HCT116 (cell line): Measurements from ENCODE around the gene ITPKB. TPM values are rescaled to one million over a fixed set of nuclear protein-coding genes. Genes with fewer than 3 reads are reported as not detected.

Experiments
- ATAC-seq: fragments of 200-7000 bp; cut with Tn5 transposase; 2 replicates; pipeline ENCODE4 v1.9.1; 2020; ENCODE audit warnings: mild to moderate bottlenecking, moderate library complexity
- BruUV-seq: library from RNA; stranded (reverse); fragments of 400-500 nt; replicated peaks from 2 replicates; lab custom pipeline; 2021; lab: Mats Ljungman, UMichigan
- CTCF ChIA-PET: fragments of 300-600 bp; sonication (Branson Sonifier 250); formaldehyde crosslinking; loops from one replicate; lab custom pipeline; 2021; ENCODE audit warnings: antibody characterized with exemption; lab: Charles Lee
- POLR2A ChIA-PET: fragments of 300-600, 350-600 bp; sonication (Branson Sonifier 250); formaldehyde crosslinking; loops from one replicate; lab custom pipeline; 2021; ENCODE audit warnings: antibody characterized with exemption; lab: Charles Lee
- RAD21 ChIA-PET, 2 experiments: fragments of 300-600 bp; sonication (Branson Sonifier 250); formaldehyde crosslinking; loops; one replicate each; lab custom pipeline; 2023; ENCODE audit warnings: low total read pairs in 2 of 2; ENCODE audit not compliant: uncharacterized antibody in 2 of 2, unreplicated experiment in 2 of 2, low non-redundant PET in 1 of 2; lab: Charles Lee
- DNase-seq: peaks from one replicate; pipeline ENCODE4 v3.0.0-alpha.2; 2010; ENCODE audit warnings: low read depth, low spot score
- H2AFZ ChIP-seq: fragments of 200-600 bp; shearing (Covaris generic), sonication (generic); 2 replicates; pipeline ENCODE4 v1.6.1; 2017; ENCODE audit warnings: low read depth, mixed run types, mixed read lengths, antibody characterized with exemption, low read length; ENCODE audit not compliant: poor library complexity, severe bottlenecking
- H3K27ac ChIP-seq: 2 replicates; pipeline ENCODE4 v1.5.1; 2012; ENCODE audit warnings: low read depth, low read length
- H3K27me3 ChIP-seq: fragments of 200-600 bp; sonication (generic); 2 replicates; pipeline ENCODE4 v1.6.1; 2016; ENCODE audit warnings: mixed run types, low read length, mixed read lengths; ENCODE audit not compliant: insufficient read depth
- H3K36me3 ChIP-seq, 2 experiments: fragments of 200-500 bp in 1 of 2; fragments of 200-600 bp in 1 of 2; sonication (Bioruptor generic) in 1 of 2; sonication (generic) in 1 of 2; 2 replicates each; pipeline versions ENCODE4 v1.5.1 to v1.6.1; 2014 to 2016; ENCODE audit warnings: low read length in 2 of 2, inconsistent platforms in 1 of 2, mixed read lengths in 1 of 2, mixed run types in 1 of 2; ENCODE audit not compliant: insufficient read depth in 2 of 2, control insufficient read depth in 1 of 2
- H3K4me1 ChIP-seq, 2 experiments: fragments of 200-600 bp in 1 of 2; sonication (generic) in 1 of 2; 2 replicates each; pipeline versions ENCODE4 v1.5.1 to v1.6.1; 2012 to 2017; ENCODE audit warnings: low read length in 2 of 2, inconsistent platforms in 1 of 2, mild to moderate bottlenecking in 1 of 2, mixed read lengths in 1 of 2, mixed run types in 1 of 2, moderate library complexity in 1 of 2; ENCODE audit not compliant: insufficient read depth in 2 of 2, control insufficient read depth in 1 of 2
- H3K4me2 ChIP-seq: fragments of 200-600 bp; sonication (generic); 2 replicates; pipeline ENCODE4 v1.6.1; 2017; ENCODE audit warnings: mixed run types, low read length, mixed read lengths
- H3K4me3 ChIP-seq, 2 experiments: fragments of 200-600 bp in 1 of 2; sonication (generic) in 1 of 2; replicated peaks in 1 of 2; 2 replicates each; pipeline ENCODE4 v1.5.1; 2011 to 2016; ENCODE audit warnings: low read length in 2 of 2, control low read depth in 1 of 2, low read depth in 1 of 2, mild to moderate bottlenecking in 1 of 2, mixed read lengths in 1 of 2, mixed run types in 1 of 2
- H3K79me2 ChIP-seq: fragments of 200-600 bp; sonication (generic); 2 replicates; pipeline ENCODE4 v1.6.1; 2017; ENCODE audit warnings: mild to moderate bottlenecking, mixed run types, low read length, moderate library complexity, mixed read lengths; ENCODE audit not compliant: insufficient read depth
- H3K9ac ChIP-seq: fragments of 200-600 bp; sonication (generic); 2 replicates; pipeline ENCODE4 v1.6.1; 2016; ENCODE audit warnings: low read length, mixed read lengths
- H3K9me2 ChIP-seq: fragments of 200-600 bp; sonication (generic), shearing (Covaris generic); 2 replicates; pipeline ENCODE4 v1.6.1; 2017; ENCODE audit warnings: mixed run types, mild to moderate bottlenecking, moderate library complexity; ENCODE audit not compliant: insufficient read depth
- H3K9me3 ChIP-seq, 2 experiments: fragments of 200-500 bp in 1 of 2; fragments of 200-600 bp in 1 of 2; sonication (Bioruptor generic) in 1 of 2; sonication (generic) in 1 of 2; 2 replicates each; pipeline ENCODE4 v1.6.1; 2014 to 2017; ENCODE audit warnings: low read length in 2 of 2, mixed read lengths in 2 of 2, inconsistent platforms in 1 of 2, low read depth in 1 of 2, mild to moderate bottlenecking in 1 of 2, mixed run types in 1 of 2, moderate library complexity in 1 of 2; ENCODE audit not compliant: control insufficient read depth in 1 of 2, insufficient read depth in 1 of 2
- H4K20me1 ChIP-seq: fragments of 200-600 bp; sonication (generic), shearing (Covaris generic); 2 replicates; pipeline ENCODE4 v1.6.1; 2017; ENCODE audit warnings: mixed run types, mild to moderate bottlenecking, moderate library complexity; ENCODE audit not compliant: insufficient read depth
- EZH2 ChIP-seq: fragments of 200-600 bp; sonication (generic); IDR thresholded peaks from 2 replicates; pipeline ENCODE4 v1.6.1; 2017; ENCODE audit warnings: antibody characterized with exemption, mixed run types
- JUND ChIP-seq: IDR thresholded peaks from 2 replicates; pipeline ENCODE4 v1.6.1; 2012
- MAX ChIP-seq: IDR thresholded peaks from 2 replicates; pipeline ENCODE4 v1.6.1; 2012
- POLR2A ChIP-seq: IDR thresholded peaks from 2 replicates; pipeline ENCODE4 v1.7.0; 2011; ENCODE audit warnings: borderline replicate concordance; ENCODE audit not compliant: insufficient read depth, insufficient read length; ENCODE audit errors: extremely low read depth
- RAD21 ChIP-seq: IDR thresholded peaks from 2 replicates; pipeline ENCODE4 v1.6.1; 2012; ENCODE audit warnings: low read depth, mild to moderate bottlenecking
- SP1 ChIP-seq: IDR thresholded peaks from 2 replicates; pipeline ENCODE4 v1.6.1; 2012; ENCODE audit warnings: low read depth
- TCF7L2 ChIP-seq: IDR thresholded peaks from 2 replicates; pipeline ENCODE4 v1.7.0; 2011; ENCODE audit warnings: borderline replicate concordance, inconsistent platforms; ENCODE audit not compliant: insufficient read depth, insufficient read length; ENCODE audit errors: extremely low read depth
- ZBTB33 ChIP-seq: IDR thresholded peaks from 2 replicates; pipeline ENCODE4 v1.6.1; 2011; ENCODE audit warnings: mild to moderate bottlenecking, low read length, moderate library complexity; ENCODE audit not compliant: insufficient replicate concordance; ENCODE audit errors: extremely low read depth
- intact Hi-C: fragments of 100-400 bp; cut with micrococcal nuclease; formaldehyde crosslinking; loops from 2 replicates; pipeline ENCODE4 v1.10.0; 2022
- total RNA-seq: library from RNA; stranded (reverse); gene quantifications from one replicate; pipeline ENCODE4 v1.2.1, GENCODE V29; 2021; ENCODE audit not compliant: unreplicated experiment

ITPKB gene
- total RNA-seq, 1 experiment from 2014 or later = 4.4 TPM

GRCh38 chr1:226661271-226661670, 77.8 kb downstream of the ITPKB start:
- H3K36me3 ChIP-seq = no peaks in the 10 kb centered on the region
- ChIA-PET CTCF (interaction anchor here (1.1 kb wide), 1 partner anchor 35 kb away, joined by 3 read pairs; no protein-coding TSS in a partner anchor), RAD21 (no interaction called here), POLR2A (no interaction called here)
- no peak overlapping the region for H3K27ac ChIP-seq
- no peak overlapping the region for H3K9ac ChIP-seq
- H3K79me2 ChIP-seq = no peaks in the 10 kb centered on the region
- no peak overlapping the region for H3K4me2 ChIP-seq
- no peak overlapping the region for H3K4me3 ChIP-seq
- no peaks in the 10 kb centered on the region for H3K9me2 ChIP-seq
- ATAC-seq (no peak), DNase-seq (no peak)
- H3K27me3 ChIP-seq = no peaks in the 10 kb centered on the region
- BruUV-seq = no TSS peak
- H4K20me1 ChIP-seq = no peaks in the 10 kb centered on the region
- no peak for TF ChIP-seq SP1
- TF ChIP-seq POLR2A = no peak
- TF ChIP-seq EZH2 = no peak
- no peak for TF ChIP-seq TCF7L2
- intact Hi-C loops = no loop called here
- peaks cover 16 to 24% of the 10 kb centered on the region in 2 experiments for H3K4me1 ChIP-seq
- no peak overlapping the region for H2AFZ ChIP-seq
- H3K9me3 ChIP-seq = no peaks in the 10 kb centered on the region

GRCh38 chr1:226660410-226661182, 78.5 kb downstream of the ITPKB start:
- no TSS peak for BruUV-seq
- peaks cover 21 to 29% of the 10 kb centered on the region in 2 experiments for H3K4me1 ChIP-seq
- H3K79me2 ChIP-seq = no peaks in the 10 kb centered on the region
- no peak overlapping the region for H3K4me2 ChIP-seq
- H3K4me3 ChIP-seq = no peak overlapping the region
- H4K20me1 ChIP-seq = no peaks in the 10 kb centered on the region
- no peaks in the 10 kb centered on the region for H3K36me3 ChIP-seq
- no peaks in the 10 kb centered on the region for H3K27me3 ChIP-seq
- no peaks in the 10 kb centered on the region for H3K9me3 ChIP-seq
- ChIA-PET RAD21 (no interaction called here), CTCF (interaction anchor here (1.1 kb wide), 1 partner anchor 34 kb away, joined by 3 read pairs; no protein-coding TSS in a partner anchor), POLR2A (no interaction called here)
- no peak overlapping the region for H2AFZ ChIP-seq
- ATAC-seq = no peak
- DNase-seq = no peak
- no peak for TF ChIP-seq ZBTB33
- no peak for TF ChIP-seq MAX
- no peak for TF ChIP-seq RAD21
- no peak for TF ChIP-seq JUND
- intact Hi-C loops = no loop called here
- no peak overlapping the region for H3K27ac ChIP-seq
- H3K9me2 ChIP-seq = no peaks in the 10 kb centered on the region
- no peak overlapping the region for H3K9ac ChIP-seq
